ENCODE measurements around the gene MUC2. TPM values are rescaled to one million over a fixed set of nuclear protein-coding genes. Genes with fewer than 3 reads are reported as not detected.

The MUC2 gene
- total and polyA plus RNA-seq, 9 of the 15 experiments (the other 6 are each of a cell fraction or from before 2014, with no cell fraction given) = under 0.01 to 0.18 TPM; not detected in 7

DNA sequence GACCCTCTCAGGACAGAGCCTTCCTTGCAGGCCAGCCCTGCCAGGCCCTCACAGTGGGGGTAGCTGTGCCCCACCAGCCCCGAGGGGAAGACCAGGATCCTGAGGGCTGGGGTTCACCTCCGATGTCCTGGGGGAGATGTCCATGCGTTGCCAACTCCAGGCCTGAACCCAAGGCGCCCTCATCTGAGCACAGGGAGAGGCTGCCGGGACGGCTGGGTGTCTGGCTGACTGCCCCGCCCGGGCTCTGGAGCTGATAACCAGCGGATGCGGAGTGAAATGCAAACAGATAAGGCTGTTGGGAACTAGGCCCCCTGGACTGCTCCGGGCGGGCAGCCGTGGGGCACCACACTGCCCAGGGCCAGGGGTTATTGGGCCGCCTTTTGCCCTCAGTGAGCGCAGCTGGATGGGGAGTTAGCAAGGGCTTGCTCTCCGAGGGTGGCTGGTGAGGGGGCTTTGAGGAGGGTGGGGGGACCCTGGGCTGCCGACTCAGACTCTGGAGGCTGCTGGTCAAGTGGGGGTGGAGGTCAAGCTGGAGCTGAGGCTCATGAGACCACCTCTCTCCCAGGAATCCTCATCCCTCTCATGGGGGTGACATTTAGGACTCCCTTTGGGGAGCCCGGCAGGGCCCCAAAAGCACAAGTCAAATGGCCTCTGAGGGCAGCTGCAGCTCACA, 32.6 kb upstream of the MUC2 start (continued):
- TF ChIP-seq CCNT2 (IDR thresholded peaks at IDR 0.05; ENCODE audit: borderline replicate concordance, extremely low read depth, insufficient read length, low read depth, low read length) (peak; percentile 60), JUNB (CRISPR knock-in tag; conservative IDR thresholded peaks at IDR 0.05) (no peak), EP400 (IDR thresholded peaks at IDR 0.05) (no peak), MYNN (IDR thresholded peaks at IDR 0.05) (peak; percentile 42; the same call in 1 of the 2 replicates), MYNN (CRISPR knock-in tag; IDR thresholded peaks at IDR 0.05) (no peak), EGR1 (conservative IDR thresholded peaks at IDR 0.05) (no peak), ZNF445 (CRISPR knock-in tag; IDR thresholded peaks at IDR 0.05; ENCODE audit: low read depth) (no peak), TAL1 (IDR thresholded peaks at IDR 0.05) (peak; percentile 47; the same call in 1 of the 2 replicates), HMGN3 (IDR thresholded peaks at IDR 0.05; ENCODE audit: borderline replicate concordance, extremely low read depth, insufficient read length, low read depth, low read length) (peak; percentile 81), CEBPB (tag; IDR thresholded peaks at IDR 0.05) (no peak), KDM5B (IDR thresholded peaks at IDR 0.05; ENCODE audit: insufficient replicate concordance, low read depth, low read length) (no peak), NFIC (IDR thresholded peaks at IDR 0.05) (peak; percentile 21; the same call in 1 of the 2 replicates), MCM5 (IDR thresholded peaks at IDR 0.05; ENCODE audit: low read depth) (no peak), CBFA2T3 (IDR thresholded peaks at IDR 0.05) (peak; percentile 66), EP300 (IDR thresholded peaks at IDR 0.05; ENCODE audit: low read length) (peak; percentile 11; the same call in 1 of the 2 replicates), JUN (IDR thresholded peaks at IDR 0.05; ENCODE audit: borderline replicate concordance, low read depth, low read length) (no peak), JUN (CRISPR knock-in tag; IDR thresholded peaks at IDR 0.05; ENCODE audit: borderline replicate concordance) (no peak)
- TF ChIP-seq, protein P1, sequence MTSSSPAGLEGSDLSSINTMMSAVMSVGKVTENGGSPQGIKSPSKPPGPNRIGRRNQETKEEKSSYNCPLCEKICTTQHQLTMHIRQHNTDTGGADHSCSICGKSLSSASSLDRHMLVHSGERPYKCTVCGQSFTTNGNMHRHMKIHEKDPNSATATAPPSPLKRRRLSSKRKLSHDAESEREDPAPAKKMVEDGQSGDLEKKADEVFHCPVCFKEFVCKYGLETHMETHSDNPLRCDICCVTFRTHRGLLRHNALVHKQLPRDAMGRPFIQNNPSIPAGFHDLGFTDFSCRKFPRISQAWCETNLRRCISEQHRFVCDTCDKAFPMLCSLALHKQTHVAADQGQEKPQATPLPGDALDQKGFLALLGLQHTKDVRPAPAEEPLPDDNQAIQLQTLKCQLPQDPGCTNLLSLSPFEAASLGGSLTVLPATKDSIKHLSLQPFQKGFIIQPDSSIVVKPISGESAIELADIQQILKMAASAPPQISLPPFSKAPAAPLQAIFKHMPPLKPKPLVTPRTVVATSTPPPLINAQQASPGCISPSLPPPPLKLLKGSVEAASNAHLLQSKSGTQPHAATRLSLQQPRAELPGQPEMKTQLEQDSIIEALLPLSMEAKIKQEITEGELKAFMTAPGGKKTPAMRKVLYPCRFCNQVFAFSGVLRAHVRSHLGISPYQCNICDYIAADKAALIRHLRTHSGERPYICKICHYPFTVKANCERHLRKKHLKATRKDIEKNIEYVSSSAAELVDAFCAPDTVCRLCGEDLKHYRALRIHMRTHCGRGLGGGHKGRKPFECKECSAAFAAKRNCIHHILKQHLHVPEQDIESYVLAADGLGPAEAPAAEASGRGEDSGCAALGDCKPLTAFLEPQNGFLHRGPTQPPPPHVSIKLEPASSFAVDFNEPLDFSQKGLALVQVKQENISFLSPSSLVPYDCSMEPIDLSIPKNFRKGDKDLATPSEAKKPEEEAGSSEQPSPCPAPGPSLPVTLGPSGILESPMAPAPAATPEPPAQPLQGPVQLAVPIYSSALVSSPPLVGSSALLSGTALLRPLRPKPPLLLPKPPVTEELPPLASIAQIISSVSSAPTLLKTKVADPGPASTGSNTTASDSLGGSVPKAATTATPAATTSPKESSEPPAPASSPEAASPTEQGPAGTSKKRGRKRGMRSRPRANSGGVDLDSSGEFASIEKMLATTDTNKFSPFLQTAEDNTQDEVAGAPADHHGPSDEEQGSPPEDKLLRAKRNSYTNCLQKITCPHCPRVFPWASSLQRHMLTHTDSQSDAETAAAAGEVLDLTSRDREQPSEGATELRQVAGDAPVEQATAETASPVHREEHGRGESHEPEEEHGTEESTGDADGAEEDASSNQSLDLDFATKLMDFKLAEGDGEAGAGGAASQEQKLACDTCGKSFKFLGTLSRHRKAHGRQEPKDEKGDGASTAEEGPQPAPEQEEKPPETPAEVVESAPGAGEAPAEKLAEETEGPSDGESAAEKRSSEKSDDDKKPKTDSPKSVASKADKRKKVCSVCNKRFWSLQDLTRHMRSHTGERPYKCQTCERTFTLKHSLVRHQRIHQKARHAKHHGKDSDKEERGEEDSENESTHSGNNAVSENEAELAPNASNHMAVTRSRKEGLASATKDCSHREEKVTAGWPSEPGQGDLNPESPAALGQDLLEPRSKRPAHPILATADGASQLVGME (CRISPR knock-in tag; IDR thresholded peaks at IDR 0.05) = no peak
- TF ChIP-seq, protein P2, sequence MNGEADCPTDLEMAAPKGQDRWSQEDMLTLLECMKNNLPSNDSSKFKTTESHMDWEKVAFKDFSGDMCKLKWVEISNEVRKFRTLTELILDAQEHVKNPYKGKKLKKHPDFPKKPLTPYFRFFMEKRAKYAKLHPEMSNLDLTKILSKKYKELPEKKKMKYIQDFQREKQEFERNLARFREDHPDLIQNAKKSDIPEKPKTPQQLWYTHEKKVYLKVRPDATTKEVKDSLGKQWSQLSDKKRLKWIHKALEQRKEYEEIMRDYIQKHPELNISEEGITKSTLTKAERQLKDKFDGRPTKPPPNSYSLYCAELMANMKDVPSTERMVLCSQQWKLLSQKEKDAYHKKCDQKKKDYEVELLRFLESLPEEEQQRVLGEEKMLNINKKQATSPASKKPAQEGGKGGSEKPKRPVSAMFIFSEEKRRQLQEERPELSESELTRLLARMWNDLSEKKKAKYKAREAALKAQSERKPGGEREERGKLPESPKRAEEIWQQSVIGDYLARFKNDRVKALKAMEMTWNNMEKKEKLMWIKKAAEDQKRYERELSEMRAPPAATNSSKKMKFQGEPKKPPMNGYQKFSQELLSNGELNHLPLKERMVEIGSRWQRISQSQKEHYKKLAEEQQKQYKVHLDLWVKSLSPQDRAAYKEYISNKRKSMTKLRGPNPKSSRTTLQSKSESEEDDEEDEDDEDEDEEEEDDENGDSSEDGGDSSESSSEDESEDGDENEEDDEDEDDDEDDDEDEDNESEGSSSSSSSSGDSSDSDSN (IDR thresholded peaks at IDR 0.05; ENCODE audit: borderline replicate concordance in 1 of 2, low read depth in 2 of 2, low read length in 2 of 2) = 0 out of 4 replicates have a peak, but pooled peaks of 1 of the 2 experiments have one; percentile 21
